HG02840 (cell line): ENCODE data around the gene UBE3C.
"Not testable (repeated sequence)": the region's sequence is repeated elsewhere in the genome, so short reads cannot be mapped to it uniquely, and the experiment has no call there.

ENCODE experiments used
- ATAC-seq: cut with Tn5 transposase; IDR thresholded peaks from one replicate; pipeline ENCODE4 v1.9.1; 2021; ENCODE audit warnings: mild to moderate bottlenecking, moderate library complexity, moderate number of reproducible peaks; ENCODE audit not compliant: unreplicated experiment, low FRiP score

UBE3C gene

GRCh38 chr7:157138424-157139110, at the start of gene UBE3C:
Gene UBE3C, plus strand, starts transcription at chr7:157138926. Its CDS starts 347 bp downstream, at chr7:157139273.
- ATAC-seq, result peak; percentile 81

- no peak for ATAC-seq
Observed at GRCh38 chr7:157089100-157089610, 49.6 kb upstream of the UBE3C start.

GRCh38 chr7:157090485-157091165, 48.1 kb upstream of the UBE3C start:
- ATAC-seq, result no peak

DNA sequence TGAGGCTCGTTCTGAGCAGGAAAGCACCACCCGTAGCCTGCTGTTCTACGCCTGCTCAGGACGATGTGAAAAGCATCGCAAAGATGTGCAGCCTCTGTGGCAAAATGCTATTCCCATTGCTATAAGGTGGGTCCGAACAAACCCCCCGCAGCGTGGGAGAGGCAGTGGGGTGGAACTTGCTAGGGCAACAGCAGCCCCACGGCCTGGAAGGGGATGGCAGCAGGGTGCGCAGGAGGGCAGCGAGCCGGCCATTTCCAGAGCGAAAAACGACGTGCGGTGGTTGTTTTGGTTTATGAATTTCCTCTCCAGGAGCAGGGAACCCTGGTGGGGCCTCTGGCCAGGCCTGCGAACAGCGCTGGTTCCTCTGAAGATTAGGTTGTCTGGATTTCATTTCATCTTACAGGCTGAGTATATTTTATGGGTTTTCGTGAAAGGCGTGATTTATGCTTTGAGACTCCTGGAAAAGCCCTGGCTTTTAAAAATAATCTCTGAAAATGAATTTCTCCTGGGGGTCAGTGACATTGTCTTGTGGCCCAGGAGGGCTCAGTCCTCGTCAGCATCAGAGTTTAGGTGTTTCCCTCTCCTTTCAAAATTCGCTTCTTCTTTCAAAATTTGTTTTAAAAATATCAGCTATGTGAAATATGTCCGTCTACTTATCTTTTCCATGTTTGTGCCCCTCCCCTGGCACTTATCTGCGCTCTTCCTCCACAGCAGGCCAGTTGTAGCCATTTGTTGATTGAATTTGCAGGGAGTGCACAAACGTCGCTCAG, 42.3 kb upstream of the UBE3C start:
- no peak for ATAC-seq

DNA sequence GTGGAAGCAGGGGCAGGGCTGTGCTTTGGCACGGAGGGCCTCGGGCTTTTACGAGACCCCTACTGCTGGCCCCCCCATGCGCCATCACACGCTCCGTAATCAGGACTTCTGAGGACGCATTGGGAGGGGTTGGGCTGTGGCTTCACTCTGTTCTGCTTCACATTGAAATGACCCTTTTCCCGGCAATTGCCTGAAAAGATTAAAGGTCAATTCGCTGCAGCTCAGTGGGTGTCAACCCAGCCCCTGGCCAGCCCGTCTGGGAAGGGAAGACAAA, 41.7 kb upstream of the UBE3C start:
- no peak for ATAC-seq

DNA sequence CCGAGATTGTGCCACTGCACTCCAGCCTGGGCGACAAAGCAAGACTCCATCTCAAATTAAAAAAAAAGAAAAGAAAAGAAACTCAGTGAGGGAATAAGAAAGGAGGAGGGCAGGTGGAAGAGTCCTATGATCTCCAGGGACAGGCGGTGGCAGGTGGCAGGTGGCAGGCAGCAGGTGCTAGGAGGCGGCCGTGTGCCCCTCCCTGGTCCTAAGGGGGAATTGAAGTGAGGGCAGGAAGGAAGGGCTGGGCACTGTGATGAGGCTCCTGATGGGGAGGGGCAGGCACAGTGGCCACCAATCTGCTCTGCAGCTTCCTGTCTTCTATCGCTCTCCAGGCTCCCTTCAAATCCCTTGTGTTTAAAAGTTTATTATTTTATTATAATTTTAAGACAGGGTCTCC, 41.2 kb upstream of the UBE3C start:
- no peak for ATAC-seq

DNA sequence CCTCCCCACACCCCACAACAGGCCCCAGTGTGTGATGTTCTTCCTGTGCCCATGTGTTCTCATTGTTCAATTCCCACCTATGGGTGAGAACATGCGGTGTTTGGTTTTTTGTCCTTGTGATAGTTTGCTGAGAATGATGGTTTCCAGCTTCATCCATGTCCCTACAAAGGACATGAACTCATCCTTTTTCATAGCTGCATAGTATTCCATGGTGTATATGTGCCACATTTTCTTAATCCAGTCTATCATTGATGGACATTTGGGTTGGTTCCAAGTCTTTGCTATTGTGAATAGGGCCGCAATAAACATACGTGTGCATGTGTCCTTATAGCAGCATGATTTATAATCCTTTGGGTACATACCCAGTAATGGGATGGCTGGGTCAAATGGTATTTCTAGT, 38.7 kb upstream of the UBE3C start:
- not testable (repeated sequence) for ATAC-seq

DNA sequence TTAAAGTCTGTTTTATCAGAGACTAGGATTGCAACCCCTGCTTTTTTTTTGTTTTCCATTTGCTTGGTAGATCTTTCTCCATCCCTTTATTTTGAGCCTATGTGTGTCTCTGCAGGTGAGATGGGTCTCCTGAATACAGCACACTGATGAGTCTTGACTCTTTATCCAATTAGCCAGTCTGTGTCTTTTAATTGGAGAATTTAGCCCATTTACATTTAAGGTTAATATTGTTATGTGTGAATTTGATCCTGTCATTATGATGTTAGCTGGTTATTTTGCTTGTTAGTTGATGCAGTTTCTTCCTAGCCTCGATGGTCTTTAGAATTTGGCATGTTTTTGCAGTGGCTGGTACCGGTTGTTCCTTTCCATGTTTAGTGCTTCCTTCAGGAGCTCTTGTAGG, 35.1 kb upstream of the UBE3C start:
- not testable (repeated sequence) for ATAC-seq

GRCh38 chr7:157111311-157111710, 27.4 kb upstream of the UBE3C start:
- ATAC-seq, result no peak

GRCh38 chr7:157112706-157113105, 26.0 kb upstream of the UBE3C start:
- no peak for ATAC-seq

- no peak for ATAC-seq
Observed at GRCh38 chr7:157113607-157114006, 25.1 kb upstream of the UBE3C start.

DNA sequence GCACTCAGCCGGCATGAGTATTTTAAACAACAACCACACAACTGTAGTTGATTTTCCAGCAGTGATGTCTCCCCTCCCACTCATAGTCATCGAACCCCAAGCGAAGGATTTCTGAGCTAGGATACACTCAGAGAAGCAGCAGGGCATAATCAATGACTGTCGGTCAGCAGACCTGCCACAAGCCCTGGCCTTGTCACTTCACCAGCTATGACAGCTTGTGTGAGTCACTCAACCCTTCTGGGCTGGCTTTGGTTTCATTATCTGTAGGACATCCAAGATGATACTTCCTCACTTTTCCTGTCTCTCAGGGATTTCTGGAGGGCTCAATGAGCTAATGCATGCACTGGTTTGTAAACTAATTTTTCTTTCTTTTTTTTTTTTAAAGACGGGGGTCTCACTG, 22.0 kb upstream of the UBE3C start:
- ATAC-seq, result no peak

DNA sequence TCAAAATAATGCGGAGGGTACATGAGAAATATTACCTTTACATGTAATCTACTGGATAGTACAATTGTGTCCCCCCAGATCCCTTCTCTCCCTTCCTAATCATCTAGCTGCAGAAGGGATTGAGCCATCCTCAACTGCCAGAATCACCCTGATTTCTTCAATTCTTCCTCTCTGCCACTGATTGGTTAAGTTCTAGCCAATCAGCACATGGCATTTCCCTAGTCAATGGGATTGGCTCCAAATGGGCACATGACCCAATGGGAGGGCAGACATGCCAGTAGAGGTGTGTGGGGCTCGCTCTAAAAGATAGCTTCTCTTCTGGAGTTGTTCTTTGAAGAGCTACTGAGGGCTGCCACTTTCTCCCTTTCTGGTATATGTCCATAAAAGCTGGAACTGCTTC, 20.9 kb upstream of the UBE3C start:
- no peak for ATAC-seq

GRCh38 chr7:157120181-157120580, 18.5 kb upstream of the UBE3C start:
- ATAC-seq, result no peak

- ATAC-seq, result no peak
Observed at GRCh38 chr7:157121184-157121715, 17.5 kb upstream of the UBE3C start.

GRCh38 chr7:157122800-157123495, 15.8 kb upstream of the UBE3C start:
- ATAC-seq, result no peak

- no peak for ATAC-seq
Observed at GRCh38 chr7:157124690-157125089, 14.0 kb upstream of the UBE3C start.

DNA sequence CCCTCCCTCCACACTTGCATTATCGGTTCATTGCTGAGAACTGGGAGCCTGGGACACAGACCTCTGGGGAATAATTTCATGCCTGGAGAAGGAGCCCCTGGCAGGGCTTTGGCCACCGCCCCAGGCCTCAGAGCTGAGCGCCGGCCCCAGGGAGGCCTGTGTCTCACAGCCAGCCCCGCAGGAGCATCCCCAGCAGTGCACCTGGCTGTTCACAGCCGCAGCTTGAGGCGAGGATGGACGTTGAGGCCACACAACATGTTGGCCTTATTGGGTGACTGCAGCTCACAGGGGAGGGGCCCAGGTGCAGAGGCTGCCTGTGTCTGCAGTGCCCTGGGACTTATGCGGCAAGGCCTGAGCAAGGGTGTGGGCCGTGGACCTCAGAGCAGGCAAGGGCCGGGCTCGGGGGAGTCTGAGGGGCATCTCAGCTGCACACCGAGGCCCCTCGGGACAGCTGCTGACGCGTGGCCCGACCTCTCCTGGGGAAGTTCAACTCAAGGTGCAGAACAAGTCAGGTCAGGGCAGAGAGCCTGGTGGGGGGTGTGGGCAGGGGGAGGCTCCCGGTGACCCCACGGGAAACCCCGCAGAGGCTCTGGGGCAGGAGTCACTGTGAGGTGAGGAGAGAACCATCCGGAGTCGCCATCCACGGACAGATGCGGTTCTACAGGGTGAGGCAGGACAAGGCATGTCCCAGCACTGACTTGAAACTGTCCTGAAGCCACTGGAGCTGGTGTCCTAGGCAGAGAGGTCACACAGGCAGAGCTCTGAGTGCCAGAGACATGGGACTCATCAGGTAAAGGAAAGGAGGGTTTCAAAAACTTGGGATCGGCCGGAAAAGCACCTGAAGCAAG, 13.1 kb upstream of the UBE3C start:
- ATAC-seq, result no peak

DNA sequence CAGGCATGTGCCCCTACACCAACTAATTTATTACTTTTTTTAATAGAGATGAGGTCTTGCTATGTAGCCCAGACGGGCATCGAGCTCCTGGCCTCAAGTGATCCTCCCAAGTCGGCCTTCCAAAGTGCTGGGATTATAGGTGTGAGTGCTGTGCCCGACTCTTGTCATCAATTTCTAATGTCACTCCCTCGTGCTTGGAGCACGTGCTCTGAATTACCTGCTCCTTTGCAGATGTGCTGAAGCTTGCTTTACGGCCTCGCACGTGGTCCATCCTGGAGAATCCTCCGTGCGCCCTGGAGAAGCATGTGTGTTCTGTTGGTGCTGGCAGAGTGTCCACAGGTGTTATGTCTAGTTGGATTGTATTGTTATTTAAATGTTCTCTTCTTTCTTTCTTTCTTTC, 11.8 kb upstream of the UBE3C start:
- no peak for ATAC-seq

- ATAC-seq, result no peak
Observed at GRCh38 chr7:157129200-157129599, 9.5 kb upstream of the UBE3C start.
